Stimulated activated naive CD8-positive, alpha-beta T cell treated with anti-CD3 and anti-CD28 coated beads, Interleukin-15, Interleukin-2, amounts not matched to agents 100 ng/mL and 50 ng/mL, for 24 hours (primary cell): ENCODE data around the gene AKIRIN1.
A peak's percentile ranks its signal among the peaks of the same experiment; 100 is the strongest.
"Not testable (repeated sequence)": the region's sequence is repeated elsewhere in the genome, so short reads cannot be mapped to it uniquely, and the experiment has no call there.

Experiments used
- H3K27ac Mint-ChIP-seq: one replicate; pipeline ENCODE4 v1.8.0; 2021; ENCODE audit warnings: mild to moderate bottlenecking, mixed read lengths
- H3K27me3 Mint-ChIP-seq: one replicate; pipeline ENCODE4 v1.8.0; 2021; ENCODE audit warnings: mixed read lengths
- H3K36me3 Mint-ChIP-seq: one replicate; pipeline ENCODE4 v1.8.0; 2021; ENCODE audit warnings: low read depth, mixed read lengths
- H3K4me1 Mint-ChIP-seq: one replicate; pipeline ENCODE4 v1.8.0; 2021; ENCODE audit warnings: low read depth, mixed read lengths
- H3K4me3 Mint-ChIP-seq: one replicate; pipeline ENCODE4 v1.8.0; 2021; ENCODE audit warnings: mild to moderate bottlenecking, mixed read lengths
- H3K9me3 Mint-ChIP-seq: one replicate; pipeline ENCODE4 v1.8.0; 2021; ENCODE audit warnings: mixed read lengths

Gene AKIRIN1

DNA sequence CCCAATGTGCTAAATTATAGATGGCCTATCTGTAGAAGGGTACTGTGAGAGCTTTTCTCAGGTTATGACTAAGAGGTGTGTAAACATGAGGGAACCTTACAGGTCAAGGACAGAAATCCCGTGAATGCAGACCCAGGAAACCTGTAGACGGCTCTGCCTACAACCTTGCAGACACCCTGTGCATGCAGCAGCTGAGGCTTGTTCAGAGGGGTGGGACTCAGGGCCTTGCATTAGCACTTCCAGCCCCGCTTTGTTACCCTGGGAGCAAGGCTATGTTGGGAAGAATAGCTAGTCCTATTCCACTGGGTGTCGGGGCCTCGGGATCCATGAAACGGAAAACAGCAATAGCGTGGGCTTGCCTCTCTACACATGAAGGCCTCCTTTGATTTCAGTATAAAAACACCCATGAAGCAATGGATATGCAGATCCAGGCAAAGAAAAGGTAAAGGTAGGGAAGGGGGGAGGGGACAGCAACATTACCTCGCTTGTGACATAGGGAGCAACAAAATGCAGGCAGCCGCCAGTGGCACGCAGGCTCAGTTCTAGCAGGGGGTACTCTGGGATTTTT is 25.6 kb downstream of the AKIRIN1 start:
- Mint-ChIP-seq H3K4me1 (no peaks in the 10 kb centered on the region), H3K4me3 (no peak overlapping the region), H3K36me3 (peaks cover 11% of the 10 kb centered on the region), H3K27me3 (no peaks in the 10 kb centered on the region), H3K27ac (no peak overlapping the region), H3K9me3 (no peaks in the 10 kb centered on the region)

DNA sequence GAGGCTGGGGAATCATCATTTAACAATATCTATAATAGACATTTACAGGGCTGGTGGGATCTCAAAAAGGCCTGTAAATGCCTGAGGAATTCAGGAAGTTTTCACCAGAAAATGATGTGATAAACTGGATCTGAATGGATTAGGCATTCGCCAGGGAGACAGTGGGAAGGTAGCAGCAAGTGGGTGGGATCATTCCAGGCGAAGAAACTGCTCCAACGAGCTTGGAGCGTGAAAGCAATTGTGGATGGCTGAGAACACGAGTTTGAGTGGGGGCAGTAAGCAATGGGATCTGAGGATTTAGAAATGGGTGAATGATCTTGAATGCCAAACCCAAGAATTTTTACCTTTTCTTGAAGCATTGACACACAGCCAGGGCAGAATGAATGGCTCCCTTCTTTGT is 26.2 kb downstream of the AKIRIN1 start:
- Mint-ChIP-seq H3K4me1 (no peaks in the 10 kb centered on the region), H3K9me3 (no peaks in the 10 kb centered on the region), H3K27ac (no peak overlapping the region), H3K27me3 (no peaks in the 10 kb centered on the region), H3K4me3 (no peak overlapping the region), H3K36me3 (peaks cover 5% of the 10 kb centered on the region)

DNA sequence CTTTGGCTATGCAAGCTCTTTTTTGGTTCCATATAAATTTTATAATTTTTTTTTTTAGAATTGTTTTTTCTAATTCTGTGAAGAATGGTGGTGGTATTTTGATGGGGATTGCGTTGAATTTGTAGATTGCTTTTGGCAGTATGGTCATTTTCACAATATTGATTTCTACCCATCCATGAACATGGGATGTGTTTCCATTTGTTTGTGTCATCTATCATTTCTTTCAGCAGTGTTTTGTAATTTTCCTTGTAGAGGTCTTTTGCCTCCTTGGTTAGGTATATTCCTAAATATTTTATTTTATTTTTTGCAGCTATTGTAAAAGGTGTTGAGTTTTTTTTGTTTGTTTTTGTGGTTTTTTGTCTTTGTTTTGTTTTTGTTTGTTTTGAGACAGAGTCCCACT is 29.4 kb downstream of the AKIRIN1 start:
- H3K36me3 Mint-ChIP-seq, H3K27me3 Mint-ChIP-seq, H3K9me3 Mint-ChIP-seq, H3K4me1 Mint-ChIP-seq, H3K27ac Mint-ChIP-seq, H3K4me3 Mint-ChIP-seq: not testable (repeated sequence)

DNA sequence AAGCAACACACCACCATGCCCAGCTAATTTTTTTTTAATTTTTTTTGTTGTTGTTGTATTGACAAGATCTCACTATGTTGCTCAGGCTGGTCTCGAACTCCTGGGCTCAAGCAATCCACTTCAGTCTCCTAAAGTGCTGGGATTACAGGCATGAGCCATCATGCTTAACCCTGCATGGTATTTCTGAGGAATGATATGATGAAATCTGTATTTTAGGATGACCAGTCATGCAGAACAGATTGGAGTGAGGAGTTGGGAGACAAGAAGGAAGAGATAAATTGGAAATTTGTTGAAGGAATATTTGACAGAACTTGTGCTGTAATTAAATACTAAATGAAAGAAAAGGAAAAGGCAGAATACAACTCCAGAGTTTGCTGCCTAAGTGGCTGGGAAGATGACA is 30.4 kb downstream of the AKIRIN1 start:
- H3K4me3 Mint-ChIP-seq = no peak overlapping the region
- H3K27ac Mint-ChIP-seq = no peak overlapping the region
- no peaks in the 10 kb centered on the region for H3K9me3 Mint-ChIP-seq
- peaks cover 1% of the 10 kb centered on the region for H3K36me3 Mint-ChIP-seq
- H3K27me3 Mint-ChIP-seq = no peaks in the 10 kb centered on the region
- peaks cover 13% of the 10 kb centered on the region for H3K4me1 Mint-ChIP-seq

DNA sequence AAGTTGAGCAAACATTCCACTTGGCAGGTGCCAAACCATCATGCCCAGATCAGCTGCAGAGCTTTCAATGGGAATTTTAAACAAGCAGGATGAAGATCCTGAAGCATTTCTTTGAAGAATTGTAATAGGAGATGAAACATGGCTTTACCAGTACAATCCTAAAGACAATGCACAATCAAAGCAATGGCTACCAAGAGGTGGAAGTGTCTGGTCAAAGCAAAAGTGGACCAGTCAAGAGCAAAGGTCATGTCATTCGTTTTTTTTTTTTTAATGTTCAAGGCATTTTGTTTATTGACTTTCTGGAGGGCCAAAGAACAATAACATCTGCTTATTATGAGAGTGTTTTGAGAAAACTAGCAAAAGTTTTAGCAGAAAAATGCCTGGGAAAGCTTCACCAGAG is 32.1 kb downstream of the AKIRIN1 start:
- Mint-ChIP-seq H3K4me3 (no peak overlapping the region), H3K27ac (no peak overlapping the region), H3K27me3 (no peaks in the 10 kb centered on the region), H3K36me3 (peaks cover 6% of the 10 kb centered on the region), H3K9me3 (no peaks in the 10 kb centered on the region), H3K4me1 (peaks cover 24% of the 10 kb centered on the region)

DNA sequence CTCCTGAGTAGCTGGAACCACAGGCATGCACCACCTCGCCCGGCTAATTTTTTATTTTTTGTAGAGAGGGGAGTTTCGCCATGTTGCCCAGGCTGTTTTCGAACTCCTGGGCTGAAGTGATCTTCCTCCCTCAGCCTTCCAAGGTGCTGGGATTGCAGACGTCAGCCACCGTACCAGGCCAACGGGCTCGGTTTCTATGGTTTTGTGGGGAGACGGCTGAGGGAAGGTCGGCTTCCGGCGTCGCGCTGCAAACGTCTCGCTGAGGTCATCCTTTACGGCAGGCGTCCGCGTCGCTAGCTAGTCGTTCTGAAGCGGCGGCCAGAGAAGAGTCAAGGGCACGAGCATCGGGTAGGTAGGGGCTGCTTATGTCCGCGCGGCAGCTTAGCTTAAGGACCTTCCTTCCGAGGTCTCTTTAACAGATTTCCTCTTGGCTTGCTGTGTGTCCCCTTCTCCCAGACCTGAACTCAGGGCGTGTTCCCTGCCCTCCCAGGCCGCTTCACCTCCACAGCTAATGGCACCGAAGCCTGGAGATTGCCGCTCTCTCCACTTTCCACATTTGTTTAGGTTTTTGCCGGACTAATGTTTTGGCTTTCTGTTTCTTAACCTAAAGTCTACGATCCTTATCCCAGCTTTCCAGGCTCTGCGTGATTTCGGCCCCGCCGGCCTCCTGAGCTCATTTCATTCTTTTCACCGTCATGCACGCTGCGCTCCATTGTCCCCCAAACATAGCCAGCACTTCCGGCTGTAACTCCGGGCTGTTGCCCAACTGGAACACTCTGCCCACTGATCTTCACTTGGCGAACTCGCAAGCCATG is 35.2 kb downstream of the AKIRIN1 start, which contains the start of gene NDUFS5:
Gene NDUFS5, plus strand, starts transcription at position 300 of the 815 bp plus-strand sequence. CDS start 2,375 bp downstream, outside the sequence.
- no peaks in the 10 kb centered on the region for H3K27me3 Mint-ChIP-seq
- H3K9me3 Mint-ChIP-seq = no peaks in the 10 kb centered on the region
- peaks cover 21% of the 10 kb centered on the region for H3K36me3 Mint-ChIP-seq
- peaks cover 38% of the 10 kb centered on the region for H3K4me1 Mint-ChIP-seq
- H3K27ac Mint-ChIP-seq = peak within 1 kb of the TSS; percentile 97
- peak within 1 kb of the TSS; percentile 99 for H3K4me3 Mint-ChIP-seq

DNA sequence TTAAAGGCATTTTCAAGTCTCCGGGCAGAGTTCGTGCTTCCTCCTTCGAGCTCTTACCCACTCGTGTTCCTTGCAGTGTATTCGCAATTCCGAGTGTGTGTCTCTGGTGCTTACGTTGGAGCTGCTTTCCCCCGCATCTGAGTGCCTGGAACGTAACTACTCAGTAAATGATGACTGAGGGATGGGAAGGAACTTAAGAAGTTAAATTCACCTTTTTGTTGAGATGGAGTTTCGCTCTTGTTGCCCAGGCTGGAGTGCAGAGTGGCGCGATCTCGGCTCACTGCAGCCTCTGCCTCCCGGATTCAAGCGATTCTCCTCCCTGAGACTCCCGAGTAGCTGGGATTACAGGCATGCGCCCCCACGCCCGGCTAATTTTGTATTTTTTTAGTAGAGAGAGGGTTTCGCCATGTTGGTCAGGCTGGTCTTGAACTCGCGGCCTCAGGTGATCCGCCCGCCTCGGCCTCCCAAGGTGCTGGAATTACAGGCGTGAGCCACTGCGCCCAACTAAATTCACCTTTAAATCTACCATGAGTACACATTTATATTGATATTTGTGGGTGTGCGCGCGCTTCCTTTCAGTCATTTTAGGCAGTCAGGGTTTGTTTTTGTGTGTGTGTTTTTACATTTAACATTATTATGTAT is 35.9 kb downstream of the AKIRIN1 start:
- peaks cover 28% of the 10 kb centered on the region for H3K36me3 Mint-ChIP-seq

DNA sequence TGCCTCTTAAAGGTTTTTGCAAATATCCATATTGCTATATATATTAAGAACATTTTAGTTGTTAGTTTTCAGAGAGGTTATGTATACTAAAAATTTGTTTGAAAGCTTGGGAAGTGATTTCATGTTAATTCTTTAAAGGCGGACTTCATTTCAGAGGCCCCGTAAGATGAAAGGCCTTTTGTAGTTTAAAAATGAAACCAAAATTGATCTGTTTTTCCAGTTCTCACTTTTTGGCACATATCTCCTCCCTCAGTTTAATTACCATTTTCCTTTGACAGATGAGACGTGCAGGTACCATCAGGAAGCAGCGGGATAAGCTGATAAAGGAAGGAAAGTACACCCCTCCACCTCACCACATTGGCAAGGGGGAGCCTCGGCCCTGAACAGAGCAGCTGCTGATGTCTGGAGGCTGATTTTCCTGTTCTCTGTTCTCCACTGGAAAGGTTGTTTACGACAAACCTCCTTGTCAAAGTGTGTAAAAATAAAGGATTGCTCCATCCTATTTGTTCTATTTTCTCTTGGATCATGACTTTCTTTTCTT is 43.1 kb downstream of the AKIRIN1 start:
- peak overlapping the region; percentile 71 for H3K27ac Mint-ChIP-seq
- peak overlapping the region; percentile 71 for H3K4me3 Mint-ChIP-seq
- H3K27me3 Mint-ChIP-seq = no peaks in the 10 kb centered on the region
- H3K36me3 Mint-ChIP-seq = peaks cover 50% of the 10 kb centered on the region
- H3K9me3 Mint-ChIP-seq = no peaks in the 10 kb centered on the region
- H3K4me1 Mint-ChIP-seq = peaks cover 42% of the 10 kb centered on the region

More for the DNA sequence above, 35.9 kb downstream of the AKIRIN1 start:
- Mint-ChIP-seq H3K27ac (peak overlapping the region; percentile 97), H3K27me3 (no peaks in the 10 kb centered on the region), H3K9me3 (no peaks in the 10 kb centered on the region), H3K4me1 (peaks cover 44% of the 10 kb centered on the region), H3K4me3 (peak overlapping the region; percentile 99)

DNA sequence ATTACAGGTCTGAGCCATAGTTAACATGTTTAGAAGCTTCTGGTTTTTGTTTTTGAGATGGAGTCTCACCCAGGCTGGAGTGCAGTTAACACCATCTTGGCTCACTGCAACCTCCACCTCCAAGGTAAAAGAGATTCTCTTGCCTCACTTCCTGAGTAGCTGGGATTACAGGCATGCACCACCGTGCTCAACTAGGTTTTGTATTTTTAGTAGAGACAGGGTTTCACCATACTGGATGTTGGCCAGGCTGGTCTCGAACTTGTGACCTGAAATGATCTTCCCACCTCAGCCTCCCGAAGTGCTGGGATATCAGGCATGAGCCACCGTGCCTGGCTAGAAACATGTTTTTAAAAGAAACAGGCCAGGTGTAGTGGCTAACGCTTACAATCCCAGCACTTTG is 45.6 kb downstream of the AKIRIN1 start:
- H3K27ac Mint-ChIP-seq = no peak overlapping the region

DNA sequence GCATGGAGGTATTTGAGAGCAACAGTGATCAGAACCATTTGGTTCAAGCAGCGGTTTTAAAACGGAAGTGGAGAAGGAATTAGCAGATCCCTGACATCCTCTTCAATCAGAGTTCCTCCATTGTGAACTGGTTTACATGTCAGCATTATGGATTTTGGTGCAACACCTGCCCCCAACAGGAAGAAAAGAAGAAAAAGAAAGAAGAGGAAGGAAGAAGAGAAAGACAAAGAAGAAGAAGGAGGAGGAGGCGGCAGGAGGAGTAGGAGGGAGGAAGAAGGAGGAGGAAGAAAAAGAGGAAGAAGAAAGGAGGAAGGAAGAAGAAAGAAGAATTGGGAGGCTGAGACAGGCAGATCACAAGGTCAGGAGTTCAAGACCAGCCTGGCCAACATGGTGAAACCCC is 52.4 kb downstream of the AKIRIN1 start:
- Mint-ChIP-seq H3K27ac (no peak overlapping the region), H3K27me3 (no peaks in the 10 kb centered on the region)

More for the DNA sequence above, 45.6 kb downstream of the AKIRIN1 start:
- Mint-ChIP-seq H3K4me3 (no peak overlapping the region), H3K27me3 (no peaks in the 10 kb centered on the region), H3K9me3 (no peaks in the 10 kb centered on the region), H3K36me3 (peaks cover 40% of the 10 kb centered on the region), H3K4me1 (peaks cover 31% of the 10 kb centered on the region)

DNA sequence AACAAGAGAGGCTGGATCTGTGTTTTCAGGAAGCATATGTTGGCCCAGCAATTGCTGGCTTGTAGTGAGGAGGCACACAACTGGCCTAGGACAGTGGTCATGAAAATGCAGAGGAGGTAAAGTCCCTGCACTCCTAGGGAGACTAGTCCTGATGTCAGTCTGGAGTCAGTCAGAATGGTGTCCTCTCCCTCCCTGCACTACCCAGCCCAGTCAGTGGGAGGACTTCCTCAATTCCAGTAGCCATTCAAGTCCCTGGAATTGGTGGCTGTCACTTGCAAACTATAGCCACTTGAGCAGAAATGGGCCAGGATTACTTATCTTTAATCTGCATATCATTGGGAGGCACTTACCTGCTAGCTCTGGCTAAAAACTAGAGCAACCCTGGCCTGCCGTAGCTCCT is 53.7 kb downstream of the AKIRIN1 start:
- Mint-ChIP-seq H3K36me3 (peaks cover 17% of the 10 kb centered on the region), H3K4me1 (no peaks in the 10 kb centered on the region), H3K27ac (peak overlapping the region; percentile 29), H3K4me3 (no peak overlapping the region), H3K9me3 (no peaks in the 10 kb centered on the region), H3K27me3 (no peaks in the 10 kb centered on the region)

More for the DNA sequence above, 52.4 kb downstream of the AKIRIN1 start:
- peaks cover 13% of the 10 kb centered on the region for H3K36me3 Mint-ChIP-seq
- H3K9me3 Mint-ChIP-seq = no peaks in the 10 kb centered on the region
- H3K4me3 Mint-ChIP-seq = no peak overlapping the region
- H3K4me1 Mint-ChIP-seq = peaks cover 4% of the 10 kb centered on the region

DNA sequence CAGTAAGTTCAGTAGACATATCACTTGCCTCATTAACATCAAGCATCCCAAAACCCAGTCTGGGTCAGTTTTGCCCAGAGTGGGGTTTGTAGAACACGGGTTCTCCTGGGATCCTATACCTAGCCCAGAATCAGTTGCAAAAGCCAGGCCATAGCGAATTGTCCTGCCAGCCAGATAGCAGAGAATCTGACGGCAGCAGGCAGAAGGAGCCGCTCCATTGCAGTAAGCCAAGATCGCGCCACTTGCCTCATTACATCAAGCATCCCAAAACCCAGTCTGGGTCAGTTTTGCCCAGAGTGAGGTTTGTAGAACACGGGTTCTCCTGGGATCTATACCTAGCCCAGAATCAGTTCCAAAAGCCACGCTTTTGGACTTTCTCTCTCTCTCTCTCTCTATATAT is 54.2 kb downstream of the AKIRIN1 start:
- peaks cover 17% of the 10 kb centered on the region for H3K36me3 Mint-ChIP-seq
- H3K4me1 Mint-ChIP-seq = no peaks in the 10 kb centered on the region
- H3K4me3 Mint-ChIP-seq = no peak overlapping the region
- H3K27me3 Mint-ChIP-seq = no peaks in the 10 kb centered on the region
- no peak overlapping the region for H3K27ac Mint-ChIP-seq
- no peaks in the 10 kb centered on the region for H3K9me3 Mint-ChIP-seq

DNA sequence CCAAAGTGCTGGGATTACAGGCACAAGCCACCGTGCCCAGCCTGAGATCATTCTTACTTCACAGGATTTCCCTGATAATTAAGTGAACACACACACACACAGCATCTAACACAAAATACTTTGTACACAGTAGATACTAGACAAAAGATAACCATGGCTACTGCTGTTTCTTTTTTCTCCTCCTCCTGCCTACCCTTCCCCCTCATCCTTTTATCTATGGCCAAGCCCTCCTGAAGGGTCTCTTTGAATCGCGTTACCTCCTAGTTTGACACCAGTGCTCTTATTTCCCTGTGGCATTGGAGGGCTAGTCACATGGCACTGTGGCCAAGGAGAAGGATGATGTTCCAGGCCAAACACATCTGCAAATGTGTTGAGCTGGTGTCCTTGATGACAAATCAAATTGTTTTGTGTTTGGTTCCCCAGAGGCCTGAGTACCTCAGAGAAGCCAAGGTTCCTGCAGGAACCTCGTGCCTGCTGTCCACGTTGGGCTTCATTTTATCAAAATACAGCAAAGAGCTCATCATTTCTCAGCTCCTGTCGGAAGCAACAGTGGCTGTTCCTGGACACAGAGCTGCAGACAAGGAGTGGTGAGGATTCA is 55.6 kb downstream of the AKIRIN1 start:
- Mint-ChIP-seq H3K27me3 (no peaks in the 10 kb centered on the region), H3K27ac (no peak overlapping the region), H3K36me3 (peaks cover 17% of the 10 kb centered on the region), H3K4me3 (no peak overlapping the region), H3K9me3 (no peaks in the 10 kb centered on the region), H3K4me1 (peaks cover 5% of the 10 kb centered on the region)

DNA sequence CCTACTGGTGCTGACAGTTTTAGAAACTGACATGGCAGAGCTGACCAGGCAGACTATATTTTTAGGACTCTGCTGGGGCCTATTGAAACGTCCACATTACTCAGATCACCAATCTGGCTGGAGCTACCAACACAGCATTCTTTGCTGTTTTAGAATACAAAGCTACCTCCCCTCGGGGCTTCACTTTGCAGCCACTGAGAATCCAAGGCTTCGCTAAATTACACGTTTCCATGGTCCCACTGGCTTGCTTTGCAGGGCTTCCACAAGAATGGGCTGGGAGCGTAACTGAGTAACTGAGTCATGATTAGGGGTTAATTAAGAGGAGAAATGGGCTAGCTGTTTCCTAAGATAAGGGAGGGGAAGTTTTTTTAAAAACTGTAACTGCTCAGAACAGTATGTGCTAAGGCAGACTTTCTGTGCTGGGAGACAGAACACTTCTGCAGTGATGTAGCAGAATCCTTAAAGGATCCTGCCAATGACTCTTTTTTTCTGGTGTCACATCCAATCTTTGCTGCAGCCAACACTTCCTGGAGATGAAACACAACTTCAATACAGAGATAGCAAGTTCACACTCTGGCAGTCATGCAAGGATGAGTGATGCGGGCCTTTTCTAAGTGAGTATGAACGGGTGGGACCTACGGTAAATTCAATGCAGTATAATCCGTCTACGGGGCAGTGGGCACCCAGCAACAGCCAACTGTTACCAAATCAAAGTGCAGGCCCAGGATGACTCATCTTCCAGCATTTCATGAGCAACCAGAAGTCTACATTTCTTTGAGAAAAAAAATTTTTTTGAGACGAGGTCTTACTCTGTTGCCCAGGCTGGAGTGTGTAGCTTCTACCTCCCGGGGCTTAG is 56.5 kb downstream of the AKIRIN1 start:
- H3K27ac Mint-ChIP-seq = peak overlapping the region; percentile 72
- H3K9me3 Mint-ChIP-seq = no peaks in the 10 kb centered on the region
- no peaks in the 10 kb centered on the region for H3K27me3 Mint-ChIP-seq
- peaks cover 5% of the 10 kb centered on the region for H3K4me1 Mint-ChIP-seq
- H3K4me3 Mint-ChIP-seq = no peak overlapping the region
- peaks cover 15% of the 10 kb centered on the region for H3K36me3 Mint-ChIP-seq
